Breast epithelium (tissue), 4 donors: ENCODE measurements around the gene RAPGEF4. TPM values are rescaled to one million over a fixed set of nuclear protein-coding genes. Genes with fewer than 3 reads are reported as not detected.

ENCODE experiments used
- DNase-seq, 2 donors: peaks; one replicate each; pipeline ENCODE4 v3.0.0-alpha.2; 2019; ENCODE audit warnings: low spot score in 2 of 2
- H3K27ac ChIP-seq, 2 donors: fragments of 200-600 bp; sonication (generic) in 1 of 2; one replicate each; pipeline ENCODE4 v1.5.1; 2016 to 2019; ENCODE audit warnings: mild to moderate bottlenecking in 1 of 2
- H3K27me3 ChIP-seq, 2 donors: fragments of 200-600 bp; sonication (generic) in 1 of 2; one replicate each; pipeline versions ENCODE4 v1.5.1 to v1.6.0; 2017 to 2019; ENCODE audit warnings: control low read depth in 1 of 2, mild to moderate bottlenecking in 1 of 2
- H3K36me3 ChIP-seq: fragments of 200-600 bp; one replicate; pipeline ENCODE4 v1.5.1; 2019
- H3K4me1 ChIP-seq, 2 donors: fragments of 200-600 bp; sonication (generic); one replicate each; pipeline ENCODE4 v1.5.1; 2016 to 2019; ENCODE audit warnings: control low read depth in 1 of 2
- H3K4me3 ChIP-seq, 3 donors: fragments of 200-600 bp; sonication (generic); 1 replicate in 2 of 3; 2 replicates in 1 of 3; pipeline ENCODE4 v1.5.1; 2016 to 2019; ENCODE audit warnings: mild to moderate bottlenecking in 3 of 3, moderate library complexity in 2 of 3
- H3K9me3 ChIP-seq, 2 donors: fragments of 200-600 bp; sonication (generic) in 1 of 2; one replicate each; pipeline ENCODE4 v1.5.1; 2016 to 2019; ENCODE audit warnings: control low read depth in 1 of 2
- POLR2A ChIP-seq: fragments of 450-650 bp; IDR thresholded peaks from one replicate; pipeline ENCODE4 v1.6.1; 2016; ENCODE audit warnings: antibody characterized with exemption, mild to moderate bottlenecking, moderate library complexity
- POLR2AphosphoS5 ChIP-seq, 3 donors: sonication (generic); formaldehyde crosslinking; IDR thresholded peaks; one replicate each; pipeline ENCODE4 v1.6.1; 2017; ENCODE audit warnings: antibody characterized with exemption in 3 of 3
- intact Hi-C: fragments of 100-400 bp; cut with DNase I; formaldehyde crosslinking; loops from one replicate; pipeline ENCODE4 v1.15.1; 2023; ENCODE audit warnings: low total_unique reads
- total RNA-seq, 3 donors: library from RNA; depleted of rRNA; stranded (reverse); fragments of >200 nt; gene quantifications; one replicate each; pipeline ENCODE4 v1.1.0, GENCODE V29; 2016
- TF ChIP-seq, protein P1 (sequence below), 3 donors: fragments of 450-650 bp; IDR thresholded peaks; one replicate each; pipeline ENCODE4 v1.5.1; 2016 to 2017; ENCODE audit warnings: antibody characterized with exemption in 3 of 3, mild to moderate bottlenecking in 3 of 3, moderate library complexity in 3 of 3

Gene RAPGEF4
- total RNA-seq, 3 donors from 2014 or later, result 7.7 to 12.8 (median 11.6) TPM

DNA sequence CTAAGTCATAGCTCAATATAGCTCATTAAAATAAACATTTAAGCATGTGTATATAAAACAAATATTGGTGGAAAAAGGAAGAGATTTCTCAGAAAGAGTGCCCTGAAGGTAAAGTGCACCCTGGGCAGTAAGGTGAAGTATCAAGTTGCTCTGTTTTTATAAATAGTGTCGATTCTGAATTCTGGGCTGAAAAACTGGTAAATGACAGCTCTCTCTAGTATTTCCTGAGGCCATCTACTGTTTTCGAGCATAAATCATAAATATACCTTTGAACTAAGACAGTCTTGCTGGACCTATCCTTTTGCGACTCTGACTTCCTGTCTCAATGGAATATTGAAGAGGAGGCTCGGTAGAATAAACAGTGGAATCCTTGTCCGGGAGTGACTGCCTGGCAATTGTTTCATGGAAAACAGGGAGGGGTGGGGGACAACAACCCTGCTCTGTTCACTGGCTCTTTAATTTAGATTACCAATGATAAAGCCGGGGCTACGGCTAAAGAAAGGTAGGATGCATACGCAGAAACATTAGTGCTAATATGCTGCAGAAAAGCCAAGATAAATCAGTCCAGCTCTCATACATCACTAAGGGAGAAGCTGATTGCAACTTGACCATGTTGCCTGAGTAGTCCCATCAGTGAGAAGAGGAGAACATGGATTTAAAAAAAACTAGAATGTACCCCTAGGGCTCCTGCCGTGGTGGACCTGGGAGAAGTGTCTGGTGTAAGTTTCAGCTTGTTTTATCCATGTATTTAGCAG is 124.1 kb downstream of the RAPGEF4 start:
- DNase-seq, result no peak
- Histone ChIP-seq H3K4me1 (no peaks in the 10 kb centered on the region), H3K4me3 (peak overlapping the region in 2 of 3 donors; percentile 31 to 45), H3K9me3 (no peaks in the 10 kb centered on the region), H3K27ac (peak overlapping the region in 1 of 2 donors; percentile 17), H3K27me3 (no peaks in the 10 kb centered on the region), H3K36me3 (no peaks in the 10 kb centered on the region)
- intact Hi-C loops, result no loop called here
- no peak for TF ChIP-seq POLR2AphosphoS5 (IDR thresholded peaks at IDR 0.05)
- no peak for TF ChIP-seq POLR2A
- TF ChIP-seq, protein P1, sequence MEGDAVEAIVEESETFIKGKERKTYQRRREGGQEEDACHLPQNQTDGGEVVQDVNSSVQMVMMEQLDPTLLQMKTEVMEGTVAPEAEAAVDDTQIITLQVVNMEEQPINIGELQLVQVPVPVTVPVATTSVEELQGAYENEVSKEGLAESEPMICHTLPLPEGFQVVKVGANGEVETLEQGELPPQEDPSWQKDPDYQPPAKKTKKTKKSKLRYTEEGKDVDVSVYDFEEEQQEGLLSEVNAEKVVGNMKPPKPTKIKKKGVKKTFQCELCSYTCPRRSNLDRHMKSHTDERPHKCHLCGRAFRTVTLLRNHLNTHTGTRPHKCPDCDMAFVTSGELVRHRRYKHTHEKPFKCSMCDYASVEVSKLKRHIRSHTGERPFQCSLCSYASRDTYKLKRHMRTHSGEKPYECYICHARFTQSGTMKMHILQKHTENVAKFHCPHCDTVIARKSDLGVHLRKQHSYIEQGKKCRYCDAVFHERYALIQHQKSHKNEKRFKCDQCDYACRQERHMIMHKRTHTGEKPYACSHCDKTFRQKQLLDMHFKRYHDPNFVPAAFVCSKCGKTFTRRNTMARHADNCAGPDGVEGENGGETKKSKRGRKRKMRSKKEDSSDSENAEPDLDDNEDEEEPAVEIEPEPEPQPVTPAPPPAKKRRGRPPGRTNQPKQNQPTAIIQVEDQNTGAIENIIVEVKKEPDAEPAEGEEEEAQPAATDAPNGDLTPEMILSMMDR (IDR thresholded peaks at IDR 0.05), result no peak

DNA sequence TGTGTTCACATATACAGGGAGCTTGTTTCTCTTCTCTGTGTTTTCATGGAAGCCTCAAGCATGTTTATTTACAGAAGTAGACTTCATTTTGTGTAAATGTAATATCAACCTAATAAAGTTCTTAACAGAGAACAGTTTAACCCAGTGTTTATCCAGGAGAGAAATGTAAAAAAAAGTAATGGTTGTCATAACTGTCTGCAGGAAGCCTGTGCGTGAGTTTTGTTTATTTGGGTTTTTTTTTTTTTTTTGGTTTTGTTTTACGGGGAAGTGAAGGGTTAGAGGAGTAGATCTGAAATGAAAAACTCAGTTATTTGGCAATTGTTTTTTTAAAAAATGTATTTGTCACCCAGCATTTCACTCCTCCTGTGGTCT is 124.7 kb downstream of the RAPGEF4 start:
- no peak for TF ChIP-seq POLR2A
- TF ChIP-seq, protein P1 (IDR thresholded peaks at IDR 0.05), result no peak
- TF ChIP-seq POLR2AphosphoS5 (IDR thresholded peaks at IDR 0.05), result no peak
- intact Hi-C loops, result no loop called here
- Histone ChIP-seq H3K9me3 (no peaks in the 10 kb centered on the region), H3K36me3 (no peaks in the 10 kb centered on the region), H3K4me3 (peak overlapping the region in 2 of 3 donors; percentile 31 to 45), H3K27ac (no peak overlapping the region), H3K27me3 (no peaks in the 10 kb centered on the region), H3K4me1 (no peaks in the 10 kb centered on the region)
- DNase-seq, result no peak

DNA sequence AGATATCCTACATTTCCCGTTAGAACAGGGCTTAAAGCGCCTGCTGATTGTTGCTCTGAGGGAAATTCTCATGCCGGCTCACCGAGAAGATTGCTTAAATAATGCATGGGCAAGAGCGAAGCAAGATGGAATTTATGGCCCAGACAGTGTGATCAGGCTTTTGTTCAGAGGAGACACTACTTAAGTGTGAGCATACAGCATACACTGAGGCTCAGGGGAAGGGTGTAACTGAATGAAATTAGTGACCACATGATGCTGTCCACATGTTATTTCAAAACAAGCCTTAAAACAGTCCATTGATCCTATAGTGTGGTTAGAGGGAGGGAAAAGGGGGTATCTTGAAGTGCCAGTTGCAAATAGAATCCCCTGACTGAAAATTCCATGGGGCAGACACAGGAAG is 125.5 kb downstream of the RAPGEF4 start:
- H3K4me1 ChIP-seq, result no peaks in the 10 kb centered on the region
- no peak overlapping the region for H3K4me3 ChIP-seq
- TF ChIP-seq POLR2A (no peak), POLR2AphosphoS5 (IDR thresholded peaks at IDR 0.05) (no peak)
- TF ChIP-seq, protein P1 (IDR thresholded peaks at IDR 0.05), result no peak
- H3K36me3 ChIP-seq, result no peaks in the 10 kb centered on the region
- H3K27ac ChIP-seq, result peak overlapping the region in 1 of 2 donors; percentile 7
- no peaks in the 10 kb centered on the region for H3K9me3 ChIP-seq
- H3K27me3 ChIP-seq, result no peaks in the 10 kb centered on the region
- no peak for DNase-seq
- intact Hi-C loops, result no loop called here

DNA sequence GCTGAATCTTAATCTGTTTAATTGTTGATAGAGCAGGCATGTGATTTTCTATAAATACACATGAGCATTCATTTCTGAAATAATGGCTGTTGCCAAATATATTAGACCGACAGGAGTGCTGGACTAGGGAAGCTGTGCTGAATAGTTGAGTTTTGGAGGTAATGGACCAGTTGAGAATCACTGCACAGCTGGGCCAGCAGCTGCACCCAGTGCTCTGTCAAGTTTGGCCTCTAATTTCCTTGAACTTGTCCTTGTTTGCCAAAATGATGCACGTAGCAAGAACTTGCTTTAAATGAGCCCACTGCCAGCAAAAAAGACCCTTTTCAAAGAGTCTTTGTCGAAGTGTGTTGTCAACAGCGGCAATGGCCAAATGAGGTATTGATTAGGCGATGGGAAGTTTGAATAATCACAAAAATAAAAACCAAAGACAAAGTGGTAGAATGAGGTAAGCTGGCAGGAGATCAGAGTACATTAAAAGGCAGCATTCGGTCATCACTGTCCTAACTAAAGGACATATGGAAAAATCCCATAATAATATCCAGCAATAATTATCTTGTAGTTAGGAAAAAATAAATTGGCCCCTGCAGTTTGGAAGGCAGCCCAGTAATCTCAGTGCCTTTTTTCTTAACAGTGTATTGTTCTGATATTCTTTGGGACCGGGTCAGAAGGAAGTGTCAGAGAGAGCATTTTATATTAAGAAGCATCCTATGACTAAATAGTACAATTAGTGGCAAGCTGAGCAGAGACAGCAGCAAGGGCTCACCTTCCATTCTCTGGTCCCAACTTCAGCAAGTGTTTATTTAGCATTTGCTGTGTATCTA is 126.2 kb downstream of the RAPGEF4 start:
- intact Hi-C loops, result no loop called here
- Histone ChIP-seq H3K27ac (no peak overlapping the region), H3K36me3 (no peaks in the 10 kb centered on the region), H3K27me3 (no peaks in the 10 kb centered on the region), H3K9me3 (no peaks in the 10 kb centered on the region), H3K4me3 (no peak overlapping the region), H3K4me1 (no peaks in the 10 kb centered on the region)
- TF ChIP-seq, protein P1 (IDR thresholded peaks at IDR 0.05), result no peak
- TF ChIP-seq POLR2AphosphoS5 (IDR thresholded peaks at IDR 0.05) (no peak), POLR2A (no peak)
- no peak for DNase-seq

DNA sequence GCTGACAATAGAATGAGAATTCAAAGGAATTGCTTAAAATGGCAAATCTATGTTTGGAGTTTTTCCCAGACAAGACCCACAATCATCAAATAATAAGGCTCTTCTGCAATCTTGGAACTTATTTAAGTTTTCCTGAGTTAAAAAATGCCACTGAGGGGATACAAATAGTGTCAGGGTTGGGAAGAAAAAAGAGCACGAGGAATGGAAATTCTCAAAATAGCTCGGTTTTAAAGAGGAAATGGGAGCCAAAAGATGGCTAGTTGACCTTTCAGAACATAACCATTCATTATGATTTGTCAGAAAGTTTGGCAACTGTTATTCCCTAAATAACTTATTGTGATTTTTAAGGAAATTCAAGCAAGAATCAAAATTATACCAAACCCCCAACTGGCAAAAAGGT is 127.7 kb downstream of the RAPGEF4 start:
- Histone ChIP-seq H3K36me3 (no peaks in the 10 kb centered on the region), H3K4me1 (no peaks in the 10 kb centered on the region), H3K27ac (no peak overlapping the region), H3K9me3 (no peaks in the 10 kb centered on the region), H3K4me3 (no peak overlapping the region), H3K27me3 (no peaks in the 10 kb centered on the region)
- TF ChIP-seq, protein P1 (IDR thresholded peaks at IDR 0.05), result no peak
- TF ChIP-seq POLR2A, result no peak
- no peak for TF ChIP-seq POLR2AphosphoS5 (IDR thresholded peaks at IDR 0.05)
- DNase-seq, result no peak
- intact Hi-C loops, result no loop called here
